GM18511 (cell line): ENCODE results near the gene ZNF121.

Experiments
- ATAC-seq: cut with Tn5 transposase; IDR thresholded peaks from one replicate; pipeline ENCODE4 v1.9.1; 2021; ENCODE audit warnings: mild to moderate bottlenecking, moderate library complexity; ENCODE audit not compliant: unreplicated experiment

Gene ZNF121

GRCh38 chr19:9538183-9539058, 45.9 kb downstream of the ZNF121 start, which contains the start of gene ZNF426:
Gene ZNF426, minus strand, starts transcription at chr19:9538645. Its CDS starts 2,413 bp downstream, at chr19:9536232.
- peak; percentile 72 for ATAC-seq

- no peak for ATAC-seq
These were observed 48.4 kb downstream of the ZNF121 start for GRCh38 chr19:9535934-9536333.

GRCh38 chr19:9531933-9532332, 52.4 kb downstream of the ZNF121 start:
- no peak for ATAC-seq

GRCh38 chr19:9528757-9529336, 55.5 kb downstream of the ZNF121 start:
- ATAC-seq = no peak

GRCh38 chr19:9523885-9524474, 60.3 kb downstream of the ZNF121 start:
- no peak for ATAC-seq
